ENCODE data around the gene KIRREL3.

KIRREL3 gene

DNA sequence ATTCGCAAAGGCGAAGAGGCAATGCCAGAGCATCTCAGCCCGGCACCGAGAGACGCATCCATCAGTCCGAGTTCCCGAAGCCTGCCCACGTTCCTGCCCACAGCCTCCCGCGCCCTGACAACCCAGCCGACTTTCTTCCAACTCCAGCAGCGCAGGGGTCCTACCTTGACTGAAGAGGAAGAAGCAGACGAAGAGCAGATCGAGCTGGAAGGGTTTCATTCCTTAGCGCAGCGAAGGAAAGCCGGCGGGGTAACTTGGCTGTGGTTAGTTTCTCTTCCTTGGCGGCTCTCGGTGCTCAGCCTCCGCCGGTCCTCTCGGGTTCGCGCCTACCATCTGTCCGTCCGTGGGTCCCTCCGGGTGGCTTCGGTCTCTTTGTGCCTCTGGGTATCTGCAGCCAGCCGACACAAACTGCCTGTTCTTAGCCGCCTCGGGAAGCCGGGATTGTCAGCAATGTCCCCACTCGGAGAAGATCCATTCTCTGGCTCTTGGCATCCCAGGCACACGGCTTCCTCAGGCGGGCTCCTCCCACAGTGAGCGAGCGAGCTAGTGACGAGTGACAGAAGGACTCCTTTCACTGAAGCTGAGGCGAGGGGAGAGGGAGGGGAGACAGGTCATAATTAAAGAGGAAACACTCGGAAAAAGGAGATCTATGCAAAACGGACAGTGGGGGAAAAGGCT is at the start of gene KIRREL3:
KIRREL3 (minus strand) TSS at position 480 of the 678 bp plus-strand sequence.
- no peak for FAIRE-seq

DNA sequence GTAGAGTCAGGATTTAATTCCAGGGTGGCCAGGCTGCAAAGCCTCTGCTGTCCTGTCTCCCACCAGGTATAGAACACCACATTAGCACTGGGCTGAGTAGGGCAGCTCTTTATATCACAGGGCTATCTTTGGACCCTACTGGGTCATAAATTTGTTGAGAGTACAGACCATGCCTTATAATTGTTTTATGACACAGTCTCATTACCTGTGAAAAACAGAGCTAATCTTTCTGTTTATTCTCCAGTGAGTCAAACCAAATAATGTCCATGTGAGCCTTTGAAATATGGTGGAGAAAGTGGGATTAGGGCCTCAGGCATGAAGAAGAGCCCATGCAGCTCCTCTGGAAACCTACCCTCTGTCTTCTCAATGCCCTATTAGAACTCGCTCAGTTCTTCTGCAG is 49.6 kb upstream of the KIRREL3 start:
- FAIRE-seq: no peak

DNA sequence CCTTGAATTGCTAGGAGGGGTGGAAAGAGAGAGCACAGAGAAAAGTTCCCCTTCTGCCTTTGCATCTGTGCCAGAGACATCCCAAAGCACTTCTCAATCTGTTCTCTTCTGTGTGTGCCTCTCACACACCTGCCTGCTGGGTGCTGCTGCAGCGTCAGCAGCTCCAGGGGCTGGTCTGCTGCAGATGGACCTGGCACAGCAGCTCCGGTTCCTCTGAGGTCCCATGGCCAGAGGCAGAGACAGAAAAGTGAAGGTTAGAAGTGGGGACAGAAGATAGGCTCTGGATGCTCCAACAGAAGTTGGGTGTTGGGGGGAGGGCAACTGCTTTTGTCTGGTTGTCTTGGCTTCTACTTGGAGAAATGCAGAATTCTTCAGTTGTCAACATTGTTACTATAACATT is 48.9 kb upstream of the KIRREL3 start:
- FAIRE-seq: no peak

DNA sequence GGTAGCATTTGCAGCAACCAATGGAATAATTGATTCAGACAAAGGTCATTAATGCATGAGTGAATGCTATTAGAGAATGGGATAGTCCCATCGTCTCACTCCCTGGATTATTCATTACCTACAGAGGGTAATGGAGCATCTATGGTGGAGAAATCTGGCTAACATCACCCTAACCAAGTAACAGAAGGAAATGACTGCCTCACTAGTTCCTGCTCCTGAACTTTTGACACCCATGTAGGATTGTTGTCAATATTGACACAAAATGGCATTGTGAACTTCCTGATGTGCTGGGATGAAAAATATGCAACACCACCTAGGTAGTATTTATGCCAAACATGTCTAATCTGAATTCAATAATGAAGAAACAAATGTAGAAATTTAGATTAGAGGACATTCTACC is 44.0 kb upstream of the KIRREL3 start:
- no peak for FAIRE-seq

DNA sequence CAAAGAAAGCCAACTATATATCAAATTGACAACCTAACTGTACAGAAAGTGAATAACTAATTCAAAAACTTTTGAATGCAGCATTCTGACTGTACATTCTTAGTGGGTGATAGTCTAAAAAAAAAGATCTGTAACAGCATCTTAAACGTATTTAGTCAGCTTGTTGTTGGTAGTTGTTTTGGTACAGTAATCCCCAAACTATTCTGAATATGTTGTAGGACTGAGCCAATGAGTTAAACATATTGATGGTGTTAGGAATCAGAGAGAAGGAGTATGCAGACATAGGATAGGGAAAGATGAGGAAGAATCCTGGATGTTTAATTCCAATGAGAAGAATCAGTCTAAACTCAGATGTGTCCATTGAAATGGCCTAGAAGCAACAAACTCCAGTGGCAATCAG is 41.9 kb upstream of the KIRREL3 start:
- no peak for FAIRE-seq

- FAIRE-seq: no peak
Measured at GRCh38 chr11:127039591-127039990, 39.0 kb upstream of the KIRREL3 start.

- FAIRE-seq: no peak
Measured at GRCh38 chr11:127037596-127037995, 37.0 kb upstream of the KIRREL3 start.

DNA sequence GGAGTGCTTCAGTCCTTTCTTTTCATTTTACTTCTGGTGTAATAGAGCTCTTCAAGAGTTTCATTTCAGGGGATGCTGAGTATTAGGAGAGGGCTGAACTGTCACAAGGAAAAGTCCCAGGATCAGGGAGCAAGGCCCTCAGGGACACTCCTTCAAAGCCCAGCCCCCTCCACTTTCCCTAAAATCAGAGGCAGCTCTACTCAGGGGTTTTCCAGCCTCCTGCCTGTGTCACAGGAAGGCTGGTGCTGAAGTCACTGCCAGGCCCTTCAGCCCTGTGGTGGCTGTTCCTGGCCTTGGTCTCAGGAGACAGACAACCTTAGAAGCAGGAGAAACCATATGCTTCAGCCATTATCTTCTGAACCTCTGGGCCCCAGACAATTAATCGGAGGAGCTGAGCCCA is 36.4 kb upstream of the KIRREL3 start:
- FAIRE-seq: no peak

DNA sequence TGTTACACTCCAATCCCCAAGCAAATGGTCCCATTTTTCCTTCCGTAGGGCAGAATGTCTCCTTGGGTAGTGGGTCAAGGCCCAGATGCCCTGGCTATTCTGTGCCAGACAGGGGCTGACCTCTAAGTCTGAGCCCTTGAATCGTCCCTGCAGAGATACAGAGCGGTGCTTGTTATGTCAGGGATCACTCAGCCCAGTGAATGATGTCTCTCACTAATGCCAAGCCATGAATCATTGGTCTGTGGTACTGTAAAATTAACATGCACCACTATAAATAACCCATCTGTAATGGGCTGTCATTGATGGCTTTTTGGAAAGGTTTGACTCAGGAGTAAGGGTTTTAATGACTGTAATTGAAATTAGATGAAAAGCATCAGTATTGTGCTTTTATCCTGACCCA is 35.3 kb upstream of the KIRREL3 start:
- no peak for FAIRE-seq

- FAIRE-seq: no peak
Measured at GRCh38 chr11:127034973-127035372, 34.4 kb upstream of the KIRREL3 start.

GRCh38 chr11:127028648-127029047 is 28.1 kb upstream of the KIRREL3 start:
- no peak for FAIRE-seq

DNA sequence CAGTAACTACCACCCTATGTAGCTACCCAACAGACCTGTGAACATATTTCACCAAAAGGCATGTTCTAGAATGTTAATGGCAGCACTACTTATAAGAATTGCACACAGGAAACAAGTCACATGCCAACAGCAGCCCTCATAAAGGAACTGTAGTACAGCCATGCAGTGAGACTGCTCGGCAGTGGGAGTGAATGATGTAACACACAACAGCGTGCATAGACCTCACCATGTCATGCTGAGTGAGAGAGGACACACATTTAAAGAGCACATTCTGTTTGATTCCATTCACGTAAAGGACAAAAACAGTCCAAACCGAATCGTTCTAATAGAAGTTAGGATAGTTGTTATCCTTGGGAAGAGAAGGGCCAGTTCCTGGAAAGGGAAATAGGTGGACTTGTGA is 27.2 kb upstream of the KIRREL3 start:
- no peak for FAIRE-seq

DNA sequence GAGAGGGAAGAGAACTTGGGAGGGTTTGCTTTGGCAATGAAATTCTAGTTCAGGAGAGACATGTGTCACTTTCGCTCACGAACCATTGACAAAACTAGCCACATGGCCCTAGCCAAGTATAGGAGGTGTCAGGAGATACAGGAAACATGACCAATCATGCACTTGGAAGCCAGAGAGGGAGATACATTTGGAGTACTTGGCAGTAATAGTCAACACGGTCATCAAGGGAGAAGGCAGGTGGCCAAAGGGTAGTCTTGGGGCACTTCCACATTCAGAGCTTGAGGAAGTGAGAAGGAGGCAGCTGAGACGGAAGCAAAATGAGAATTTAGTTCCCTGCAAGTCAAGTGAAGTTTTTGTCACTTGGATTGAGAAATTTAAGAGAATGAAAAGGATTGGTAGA is 26.4 kb upstream of the KIRREL3 start:
- FAIRE-seq: no peak

DNA sequence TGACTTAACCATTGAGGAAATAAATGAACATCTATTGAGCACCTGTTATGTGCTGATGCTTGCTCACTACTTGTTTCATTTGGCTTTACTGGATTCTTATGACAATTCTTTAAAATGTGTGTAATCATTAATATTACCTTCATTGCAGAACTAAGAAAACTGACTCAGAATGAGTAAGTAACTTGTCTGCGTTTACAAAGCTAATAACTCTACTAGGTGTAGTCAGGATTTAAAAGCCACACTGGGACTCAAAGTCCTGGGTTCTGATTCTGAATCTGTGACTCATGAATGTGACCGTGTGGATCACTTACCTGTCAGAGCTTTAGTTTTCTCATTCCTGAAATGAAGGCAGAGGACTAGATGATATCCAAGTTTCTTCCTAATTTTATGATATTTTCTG is 23.4 kb upstream of the KIRREL3 start:
- FAIRE-seq: no peak

- FAIRE-seq: no peak
Measured at GRCh38 chr11:127018683-127019279, 18.2 kb upstream of the KIRREL3 start.

DNA sequence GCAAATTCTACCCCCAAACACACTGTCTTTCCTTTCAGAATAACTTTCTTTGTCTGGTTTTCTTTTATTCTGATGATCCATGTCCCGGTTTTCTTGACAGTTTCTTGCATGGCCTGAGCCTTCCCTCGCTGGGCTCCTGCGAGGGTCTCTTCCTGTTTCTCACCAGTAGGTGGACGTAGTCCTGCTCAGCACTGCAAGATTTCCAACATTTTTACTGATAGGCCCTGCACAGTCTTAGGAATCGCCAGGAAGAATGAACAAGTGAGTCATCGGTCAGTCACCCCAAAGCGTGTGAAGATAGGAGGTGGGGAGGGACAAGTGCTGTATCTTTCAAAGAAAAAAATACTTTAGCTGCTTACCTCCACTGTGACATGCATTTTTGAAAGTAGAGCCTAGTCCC is 16.9 kb upstream of the KIRREL3 start:
- FAIRE-seq: no peak

- FAIRE-seq: no peak
Measured at GRCh38 chr11:127013550-127013949, 13.0 kb upstream of the KIRREL3 start.

DNA sequence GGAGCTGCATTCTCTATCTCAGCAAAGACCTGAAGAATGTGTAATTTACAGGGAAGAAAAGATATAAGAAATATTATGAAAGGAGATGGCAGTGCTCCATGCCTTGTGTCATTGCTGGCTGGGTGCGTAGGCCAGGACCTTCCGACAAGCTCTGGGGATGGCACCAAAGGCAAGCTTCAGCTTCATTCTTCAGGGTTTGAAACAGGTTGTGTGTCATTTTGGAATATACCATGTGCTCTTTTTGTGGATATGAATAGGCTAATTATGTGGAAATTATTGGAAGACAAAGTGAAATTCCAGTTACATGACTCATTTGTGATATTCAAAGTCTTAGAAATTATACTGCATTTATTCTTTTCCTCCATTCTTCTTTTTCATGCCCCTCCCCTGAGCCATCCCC is 5.7 kb upstream of the KIRREL3 start:
- no peak for FAIRE-seq

DNA sequence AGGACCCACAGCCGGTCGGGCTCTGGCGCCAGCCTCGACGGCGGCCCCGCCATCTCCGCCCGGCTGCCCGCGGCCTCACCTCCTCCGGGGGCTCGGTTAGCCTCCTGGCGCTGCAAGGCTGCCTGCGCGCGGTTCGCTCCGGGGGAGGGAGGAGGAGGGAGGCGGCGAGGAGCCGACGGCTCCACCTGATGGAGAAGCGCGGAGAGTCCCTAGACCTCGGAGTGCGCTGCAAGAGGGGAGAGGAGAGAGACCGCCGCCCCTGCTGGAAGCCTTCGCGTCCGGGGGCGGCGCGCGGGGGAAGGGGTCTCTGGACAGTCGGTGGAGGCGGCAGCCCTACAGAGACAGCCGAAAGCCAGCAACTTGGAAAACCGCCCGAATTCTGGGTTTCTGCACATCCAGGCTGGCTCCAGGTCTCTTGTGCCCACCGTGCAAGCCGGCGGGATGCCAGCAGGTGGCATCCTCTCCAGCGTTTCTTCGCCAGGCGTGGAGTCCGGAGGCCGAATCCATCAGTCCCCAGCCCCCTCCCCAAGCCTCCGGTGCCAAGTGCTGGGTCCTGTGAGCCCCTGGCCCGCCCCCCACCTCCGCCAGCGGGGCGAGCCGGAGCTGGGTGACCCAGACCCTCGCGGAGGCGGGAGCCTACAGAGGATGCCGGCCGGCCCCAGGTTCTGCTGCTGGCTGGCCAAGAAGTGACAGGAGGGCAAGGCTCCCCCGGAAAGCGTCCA is 2.9 kb upstream of the KIRREL3 start:
- FAIRE-seq: no peak

DNA sequence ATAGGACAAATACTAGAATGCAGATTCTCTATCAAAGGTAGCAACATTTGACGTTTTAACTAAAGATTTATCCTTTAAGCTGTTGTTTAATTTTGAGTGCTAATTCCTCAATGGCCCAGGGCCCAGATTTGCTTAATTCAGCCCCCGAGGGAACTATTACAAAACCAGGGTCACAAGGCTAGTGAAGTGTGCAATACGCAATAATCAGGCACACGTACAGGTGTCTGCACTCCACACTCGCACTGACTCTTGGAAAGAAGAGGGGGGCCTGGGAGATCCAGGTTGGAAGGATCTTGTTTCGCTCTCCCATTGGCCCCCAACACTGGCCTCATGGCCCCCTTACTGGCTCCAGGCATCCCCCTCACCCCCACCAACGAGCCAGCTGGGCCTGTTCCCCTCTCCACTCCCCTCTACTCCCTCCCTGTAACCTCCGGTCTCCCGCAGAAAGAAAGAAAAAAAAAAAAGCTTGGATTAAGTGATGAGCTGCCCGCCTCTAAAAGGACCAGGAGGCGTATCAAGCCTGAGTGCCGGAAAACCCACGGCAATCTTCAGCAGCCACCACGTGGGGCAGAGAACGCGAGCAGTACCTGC is 2.2 kb upstream of the KIRREL3 start:
- no peak for FAIRE-seq

DNA sequence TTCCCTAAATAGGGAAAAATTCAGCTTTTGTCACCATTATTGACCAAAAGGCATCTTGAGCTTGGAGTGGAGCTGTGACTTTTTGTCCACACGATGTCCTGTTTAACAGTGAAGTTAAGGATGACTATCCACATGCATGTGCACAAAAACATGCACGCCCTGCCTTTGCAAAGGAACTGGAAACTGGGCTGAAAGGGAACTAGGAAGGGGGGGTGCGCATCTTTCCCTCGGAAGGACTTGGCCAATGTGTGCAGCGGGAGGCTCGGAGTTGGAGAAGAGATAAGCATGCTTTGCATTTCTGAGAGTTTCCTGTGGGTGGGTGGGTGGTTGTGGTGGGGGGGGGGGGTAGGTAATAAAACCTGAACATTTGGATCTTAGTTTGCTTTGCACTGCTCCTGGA is 411 bp upstream of the KIRREL3 start:
- FAIRE-seq: no peak

GRCh38 chr11:126999366-126999765 is 1.2 kb downstream of the KIRREL3 start:
- no peak for FAIRE-seq

GRCh38 chr11:126997641-126998040 is 2.9 kb downstream of the KIRREL3 start:
- FAIRE-seq: no peak

GRCh38 chr11:126997196-126997595 is 3.4 kb downstream of the KIRREL3 start:
- FAIRE-seq: no peak
